Measurements from ENCODE around the gene KDM4B.

DNA sequence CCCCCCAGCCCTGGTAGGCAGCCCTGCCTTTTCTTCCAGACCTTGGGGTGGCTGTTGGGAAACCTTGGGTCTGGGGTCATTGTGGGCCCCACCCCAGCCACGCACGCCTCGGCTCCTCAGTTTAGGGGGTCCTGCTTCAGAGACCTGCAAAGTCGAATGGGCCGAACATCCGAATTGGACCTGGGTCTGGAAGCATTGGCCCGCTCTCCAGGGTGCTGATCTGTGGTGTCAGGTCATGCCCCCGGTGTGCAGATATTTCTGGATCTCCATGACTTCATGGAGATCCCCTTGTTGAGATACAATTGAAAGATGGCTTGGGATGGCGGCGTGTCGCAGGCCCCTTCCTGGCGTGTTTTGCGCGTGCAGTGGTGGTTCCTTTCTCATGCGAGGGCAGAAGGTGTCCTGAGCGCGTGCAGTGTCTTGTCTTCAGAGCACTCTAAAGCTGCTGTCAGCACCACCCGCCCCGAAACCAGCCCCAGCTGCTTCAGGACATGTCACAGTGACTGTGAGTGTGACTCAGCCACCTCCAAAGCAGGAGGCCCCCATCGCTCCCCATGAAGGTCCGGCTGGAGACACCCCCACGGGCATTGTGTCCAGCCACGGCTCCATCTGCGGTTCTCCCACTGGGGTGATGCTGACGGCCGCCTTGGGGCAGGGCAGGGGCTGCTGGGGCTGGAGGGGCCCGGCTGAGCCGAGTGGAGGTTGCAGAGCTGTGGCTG, 112.7 kb downstream of the KDM4B start:
- TF ChIP-seq, protein P1, sequence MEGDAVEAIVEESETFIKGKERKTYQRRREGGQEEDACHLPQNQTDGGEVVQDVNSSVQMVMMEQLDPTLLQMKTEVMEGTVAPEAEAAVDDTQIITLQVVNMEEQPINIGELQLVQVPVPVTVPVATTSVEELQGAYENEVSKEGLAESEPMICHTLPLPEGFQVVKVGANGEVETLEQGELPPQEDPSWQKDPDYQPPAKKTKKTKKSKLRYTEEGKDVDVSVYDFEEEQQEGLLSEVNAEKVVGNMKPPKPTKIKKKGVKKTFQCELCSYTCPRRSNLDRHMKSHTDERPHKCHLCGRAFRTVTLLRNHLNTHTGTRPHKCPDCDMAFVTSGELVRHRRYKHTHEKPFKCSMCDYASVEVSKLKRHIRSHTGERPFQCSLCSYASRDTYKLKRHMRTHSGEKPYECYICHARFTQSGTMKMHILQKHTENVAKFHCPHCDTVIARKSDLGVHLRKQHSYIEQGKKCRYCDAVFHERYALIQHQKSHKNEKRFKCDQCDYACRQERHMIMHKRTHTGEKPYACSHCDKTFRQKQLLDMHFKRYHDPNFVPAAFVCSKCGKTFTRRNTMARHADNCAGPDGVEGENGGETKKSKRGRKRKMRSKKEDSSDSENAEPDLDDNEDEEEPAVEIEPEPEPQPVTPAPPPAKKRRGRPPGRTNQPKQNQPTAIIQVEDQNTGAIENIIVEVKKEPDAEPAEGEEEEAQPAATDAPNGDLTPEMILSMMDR (IDR thresholded peaks at IDR 0.05 in 2 of 3, conservative IDR thresholded peaks at IDR 0.05 in 1 of 3; ENCODE audit: borderline replicate concordance in 1 of 3, insufficient read depth in 1 of 3, low read depth in 2 of 3, low read length in 2 of 3): no peak
- TF ChIP-seq ZNF274 (IDR thresholded peaks at IDR 0.05; ENCODE audit: low read depth, low read length): no peak
- no peak for TF ChIP-seq TCF7L2 (IDR thresholded peaks at IDR 0.05; ENCODE audit: borderline replicate concordance, extremely low read depth, insufficient read depth, insufficient read length)
- no peak for TF ChIP-seq RAD21 (IDR thresholded peaks at IDR 0.05; ENCODE audit: low read depth)
- TF ChIP-seq EZH2 (IDR thresholded peaks at IDR 0.05): no peak

Data from HCT116 (cell line).